ENCODE data around the gene CATSPERZ.

Gene CATSPERZ

GRCh38 chr11:64352995-64353714 lies 53.0 kb downstream of the CATSPERZ start:
- TF ChIP-seq CTCF (IDR thresholded peaks at IDR 0.05) = no peak
- H3K27ac ChIP-seq = no peak overlapping the region

DNA sequence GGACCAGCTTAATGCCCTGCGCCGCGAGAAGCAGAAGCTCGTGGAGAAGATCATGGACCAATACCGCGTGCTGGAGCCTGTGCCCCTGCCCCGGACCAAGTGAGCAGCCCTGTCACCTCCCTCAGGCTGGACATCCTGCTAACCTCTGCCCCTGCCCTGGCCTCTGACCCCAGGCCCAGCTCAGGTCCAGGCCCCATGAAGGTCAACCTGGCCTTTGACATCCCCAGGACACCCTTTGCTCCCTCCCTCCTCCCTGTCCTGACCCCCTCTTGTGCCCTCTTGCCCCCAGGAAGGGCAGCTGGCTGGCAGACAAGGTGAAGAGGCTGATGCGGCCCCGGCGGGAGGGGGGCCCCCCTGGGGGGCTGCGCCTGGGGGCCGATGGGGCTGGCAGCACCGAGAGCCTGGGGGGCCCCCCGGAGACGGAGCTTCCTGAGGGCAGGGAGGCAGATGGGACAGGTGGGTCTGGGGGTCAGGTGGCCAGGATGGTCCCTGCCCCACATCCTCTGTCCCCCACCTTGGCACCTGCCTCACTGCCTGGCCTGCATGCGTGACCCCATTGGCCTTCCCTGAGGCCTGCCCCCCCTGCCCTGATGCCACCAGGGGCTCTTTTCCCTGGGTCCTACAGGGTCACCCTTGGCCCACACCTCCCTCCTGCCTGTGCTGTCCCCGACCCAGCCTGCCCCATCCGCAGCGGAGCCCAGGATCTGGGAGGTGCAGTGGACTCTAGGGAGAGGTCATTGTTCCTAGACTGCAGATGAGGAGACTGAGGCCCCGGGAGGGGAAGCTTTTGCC lies 53.8 kb downstream of the CATSPERZ start:
- TF ChIP-seq CTCF (IDR thresholded peaks at IDR 0.05) (no peak), ZFX (IDR thresholded peaks at IDR 0.05; ENCODE audit: borderline replicate concordance) (no peak)
- no peak overlapping the region for H3K27ac ChIP-seq

All from 22Rv1 (cell line).